Tibial nerve (tissue), 4 donors: ENCODE data around the gene CIDEC. TPM values are rescaled to one million over a fixed set of nuclear protein-coding genes. Genes with fewer than 3 reads are reported as not detected.

Experiments
- DNase-seq, 2 donors: peaks; one replicate each; pipeline ENCODE4 v3.0.0-alpha.2; 2019; ENCODE audit warnings: low spot score in 2 of 2
- H3K27ac ChIP-seq, 4 donors: fragments of 200-600 bp; sonication (generic) in 3 of 4; one replicate each; pipeline ENCODE4 v1.5.1; 2017 to 2019; ENCODE audit warnings: mild to moderate bottlenecking in 1 of 4
- H3K27me3 ChIP-seq, 2 donors: fragments of 200-600 bp; sonication (generic) in 1 of 2; one replicate each; pipeline versions ENCODE4 v1.5.1 to v1.6.0; 2017 to 2019
- H3K36me3 ChIP-seq, 3 donors: fragments of 200-600 bp; sonication (generic); one replicate each; pipeline ENCODE4 v1.5.1; 2018 to 2019
- H3K4me1 ChIP-seq, 4 donors: fragments of 200-600 bp; sonication (generic) in 3 of 4; one replicate each; pipeline ENCODE4 v1.5.1; 2017 to 2019
- H3K4me3 ChIP-seq, 4 donors: fragments of 200-600 bp; sonication (generic) in 3 of 4; one replicate each; pipeline ENCODE4 v1.5.1; 2017 to 2019; ENCODE audit warnings: mild to moderate bottlenecking in 1 of 4, moderate library complexity in 1 of 4
- H3K9me3 ChIP-seq, 4 donors: fragments of 200-600 bp; sonication (generic) in 3 of 4; one replicate each; pipeline ENCODE4 v1.5.1; 2017 to 2019
- CTCF ChIP-seq, 5 experiments: fragments of 200-600 bp in 3 of 5; fragments of 450-650 bp in 2 of 5; sonication (generic) in 3 of 5; IDR thresholded peaks; one replicate each; pipeline ENCODE4 v1.5.1; 2016 to 2019; ENCODE audit warnings: antibody characterized with exemption in 5 of 5, mild to moderate bottlenecking in 3 of 5, moderate library complexity in 2 of 5
- EP300 ChIP-seq, 2 donors: sonication (generic); formaldehyde crosslinking; IDR thresholded peaks; one replicate each; pipeline ENCODE4 v1.6.1; 2017; ENCODE audit warnings: antibody characterized with exemption in 2 of 2, mild to moderate bottlenecking in 1 of 2
- POLR2A ChIP-seq, 2 donors: fragments of 450-650 bp; IDR thresholded peaks; one replicate each; pipeline ENCODE4 v1.6.1; 2017; ENCODE audit warnings: antibody characterized with exemption in 2 of 2, mild to moderate bottlenecking in 2 of 2, moderate library complexity in 2 of 2
- WGBS, 2 donors: methylation state at CpG; one replicate each; pipeline ENCODE4 v1.1.5; 2018; 5-methylcytosine and 5-hydroxymethylcytosine counted together
- small RNA-seq: library from RNA; depleted of rRNA; stranded (forward); fragments of <200 nt; gene quantifications from one replicate; pipeline ENCODE3, GENCODE V24; 2016
- total RNA-seq, 4 donors: library from RNA; depleted of rRNA; stranded (reverse); fragments of >200 nt; gene quantifications; one replicate each; pipeline ENCODE4 v1.1.0, GENCODE V29; 2016

The CIDEC gene
- total RNA-seq, 4 donors from 2014 or later, result 72.4 to 380 (median 174) TPM

- TF ChIP-seq POLR2A (IDR thresholded peaks at IDR 0.05) (no peak), EP300 (IDR thresholded peaks at IDR 0.05) (no peak)
- H3K27ac ChIP-seq, result no peak overlapping the region
- H3K4me1 ChIP-seq, result no peaks in the 10 kb centered on the region
- no peak overlapping the region for H3K4me3 ChIP-seq
- peaks cover 0 to 59% (median 0%) of the 10 kb centered on the region in 3 donors for H3K36me3 ChIP-seq
- H3K27me3 ChIP-seq, result no peaks in the 10 kb centered on the region
- no peak for DNase-seq
- no peaks in the 10 kb centered on the region for H3K9me3 ChIP-seq
- WGBS, 2 donors, result 70 to 75% methylated on average over 14 of the region's 14 CpGs
Observed at GRCh38 chr3:9825451-9826040, 54.5 kb downstream of the CIDEC start.

- Histone ChIP-seq H3K4me3 (no peak overlapping the region), H3K27ac (no peak overlapping the region), H3K9me3 (no peaks in the 10 kb centered on the region), H3K4me1 (no peaks in the 10 kb centered on the region), H3K27me3 (no peaks in the 10 kb centered on the region), H3K36me3 (peaks cover 0 to 49% (median 0%) of the 10 kb centered on the region in 3 donors)
- no peak for TF ChIP-seq EP300 (IDR thresholded peaks at IDR 0.05)
- no peak for TF ChIP-seq POLR2A (IDR thresholded peaks at IDR 0.05)
- no peak for TF ChIP-seq CTCF (IDR thresholded peaks at IDR 0.05)
- no peak for DNase-seq
- 67 to 76% methylated on average over 2 of the region's 2 CpGs for WGBS, 2 donors
Observed at GRCh38 chr3:9820946-9821345, 59.1 kb downstream of the CIDEC start.

GRCh38 chr3:9820543-9820942 is 59.5 kb downstream of the CIDEC start:
- WGBS, 2 donors, result 77 to 89% methylated on average over 7 to 12 of the region's 12 CpGs
- Histone ChIP-seq H3K36me3 (peaks cover 0 to 49% (median 0%) of the 10 kb centered on the region in 3 donors), H3K27me3 (no peaks in the 10 kb centered on the region), H3K4me1 (no peaks in the 10 kb centered on the region), H3K9me3 (no peaks in the 10 kb centered on the region), H3K4me3 (no peak overlapping the region), H3K27ac (no peak overlapping the region)
- DNase-seq, result no peak
- TF ChIP-seq EP300 (IDR thresholded peaks at IDR 0.05) (no peak), CTCF (IDR thresholded peaks at IDR 0.05) (no peak), POLR2A (IDR thresholded peaks at IDR 0.05) (no peak)

GRCh38 chr3:9818666-9819335 is 61.3 kb downstream of the CIDEC start:
- Histone ChIP-seq H3K4me3 (no peak overlapping the region), H3K36me3 (peaks cover 0 to 59% (median 0%) of the 10 kb centered on the region in 3 donors), H3K4me1 (no peaks in the 10 kb centered on the region), H3K27me3 (no peaks in the 10 kb centered on the region), H3K27ac (no peak overlapping the region), H3K9me3 (no peaks in the 10 kb centered on the region)
- TF ChIP-seq POLR2A (IDR thresholded peaks at IDR 0.05) (no peak), EP300 (IDR thresholded peaks at IDR 0.05) (no peak), CTCF (IDR thresholded peaks at IDR 0.05) (no peak)
- 93 to 96% methylated on average over 6 of the region's 7 CpGs for WGBS, 2 donors
- DNase-seq, result no peak

- WGBS, 2 donors, result 77 to 83% methylated on average over 6 of the region's 6 CpGs
- DNase-seq, result no peak
- no peak overlapping the region for H3K27ac ChIP-seq
- H3K9me3 ChIP-seq, result no peaks in the 10 kb centered on the region
- no peak overlapping the region for H3K4me3 ChIP-seq
- peaks cover 0 to 70% (median 5%) of the 10 kb centered on the region in 3 donors for H3K36me3 ChIP-seq
- no peaks in the 10 kb centered on the region for H3K4me1 ChIP-seq
- TF ChIP-seq POLR2A (IDR thresholded peaks at IDR 0.05) (no peak), CTCF (IDR thresholded peaks at IDR 0.05) (no peak), EP300 (IDR thresholded peaks at IDR 0.05) (no peak)
- H3K27me3 ChIP-seq, result no peaks in the 10 kb centered on the region
Observed at GRCh38 chr3:9817436-9817835, 62.6 kb downstream of the CIDEC start.

Small RNAs within 50 kb of the gene (small RNA-seq; reads per million reads assigned to genes)
- gene RNU6-882P, result not detected

Other genes with a start within 250 kb of the CIDEC start
- 10 to 100 TPM; 33.3 to 45.5 (median 38.6) TPM for gene MTMR14, start 230.7 kb downstream of the CIDEC start, total RNA-seq
- not detected for gene CPNE9, start 176.4 kb downstream of the CIDEC start, total RNA-seq
- gene BRPF1, start 148.5 kb downstream of the CIDEC start, total RNA-seq, result 10 to 100 TPM; 18.0 to 21.0 (median 20.6) TPM
- 10 to 100 TPM; 26.8 to 54.9 (median 40.6) TPM for gene OGG1, start 130.3 kb downstream of the CIDEC start, total RNA-seq
- gene CAMK1, start 110.3 kb downstream of the CIDEC start, total RNA-seq, result 10 to 100 TPM; 60.3 to 94.8 (median 72.2) TPM
- 10 to 100 TPM; 56.1 to 69.0 (median 65.4) TPM for gene TADA3, start 87.8 kb downstream of the CIDEC start, total RNA-seq
- 100 to 1,000 TPM in 2 of 4 donors, 10 to 100 TPM in 2; 96.3 to 169 (median 125) TPM for gene ARPC4, start 87.2 kb downstream of the CIDEC start, total RNA-seq
- gene TTLL3, start 70.0 kb downstream of the CIDEC start, total RNA-seq, result 100 to 1,000 TPM in 3 of 4 donors, 10 to 100 TPM in 1; 58.2 to 173 (median 120) TPM
- gene RPUSD3, start 36.2 kb downstream of the CIDEC start, total RNA-seq, result 10 to 100 TPM; 37.1 to 69.7 (median 52.2) TPM
- 10 to 100 TPM; 21.6 to 46.7 (median 34.7) TPM for gene JAGN1, start 10.4 kb upstream of the CIDEC start, total RNA-seq
- 10 to 100 TPM in 1 of 4 donors, 1 to 10 TPM in 2, under 1 TPM in 1; 0.59 to 10.1 (median 5.6) TPM for gene IL17RE, start 22.6 kb upstream of the CIDEC start, total RNA-seq
- gene IL17RC, start 36.8 kb upstream of the CIDEC start, total RNA-seq, result 10 to 100 TPM; 60.4 to 68.4 (median 65.1) TPM
- 10 to 100 TPM; 18.2 to 54.9 (median 27.5) TPM for gene CRELD1, start 53.6 kb upstream of the CIDEC start, total RNA-seq
- 1 to 10 TPM; 2.2 to 3.3 (median 2.7) TPM for gene PRRT3, start 72.2 kb upstream of the CIDEC start, total RNA-seq
- 10 to 100 TPM; 16.1 to 30.6 (median 25.1) TPM for gene EMC3, start 106.6 kb upstream of the CIDEC start, total RNA-seq
- 10 to 100 TPM in 2 of 4 donors, 1 to 10 TPM in 2; 2.0 to 13.7 (median 7.6) TPM for gene FANCD2, start 146.2 kb upstream of the CIDEC start, total RNA-seq
- not detected for gene FANCD2OS, start 228.0 kb upstream of the CIDEC start, total RNA-seq
- gene BRK1, start 235.4 kb upstream of the CIDEC start, total RNA-seq, result 10 to 100 TPM; 50.2 to 97.5 (median 77.5) TPM